ENCODE data around the gene UTF1. TPM values are rescaled to one million over a fixed set of nuclear protein-coding genes. Genes with fewer than 3 reads are reported as not detected.
A peak's percentile ranks its signal among the peaks of the same experiment; 100 is the strongest.
"Not testable (repeated sequence)": the region's sequence is repeated elsewhere in the genome, so short reads cannot be mapped to it uniquely, and the experiment has no call there.

The UTF1 gene
- total RNA-seq, 1 experiment from 2014 or later = not detected

- DNase-seq (ENCODE audit: low spot score) = no peak
Measured at GRCh38 chr10:133227256-133227655, 2.8 kb upstream of the UTF1 start.

GRCh38 chr10:133229265-133230043 lies 563 bp upstream of the UTF1 start:
- DNase-seq (ENCODE audit: low spot score) = no peak

- no peak for DNase-seq (ENCODE audit: low spot score)
Measured at GRCh38 chr10:133230387-133231195, 574 bp downstream of the UTF1 start.

GRCh38 chr10:133231244-133231945 lies 1.4 kb downstream of the UTF1 start:
- DNase-seq (ENCODE audit: low spot score) = no peak

GRCh38 chr10:133231946-133232574 lies 2.0 kb downstream of the UTF1 start:
- no peak for DNase-seq (ENCODE audit: low spot score)

- DNase-seq (ENCODE audit: low spot score) = not testable (repeated sequence)
Measured at GRCh38 chr10:133234796-133235195, 4.8 kb downstream of the UTF1 start.

- DNase-seq (ENCODE audit: low spot score) = no peak
Measured at GRCh38 chr10:133235265-133235855, 5.3 kb downstream of the UTF1 start.

- DNase-seq (ENCODE audit: low spot score) = no peak
Measured at GRCh38 chr10:133235932-133236331, 5.9 kb downstream of the UTF1 start.

GRCh38 chr10:133236401-133237240 lies 6.6 kb downstream of the UTF1 start:
- DNase-seq (ENCODE audit: low spot score) = no peak

GRCh38 chr10:133237241-133237587 lies 7.2 kb downstream of the UTF1 start:
- no peak for DNase-seq (ENCODE audit: low spot score)

- no peak for DNase-seq (ENCODE audit: low spot score)
Measured at GRCh38 chr10:133237588-133238465, 7.8 kb downstream of the UTF1 start, which contains the start of gene VENTX. VENTX (plus strand) TSS chr10:133237855; CDS start chr10:133237915, 60 bp downstream.

GRCh38 chr10:133238466-133238804 lies 8.4 kb downstream of the UTF1 start:
- DNase-seq (ENCODE audit: low spot score) = no peak

GRCh38 chr10:133239990-133240389 lies 10.0 kb downstream of the UTF1 start:
- no peak for DNase-seq (ENCODE audit: low spot score)

- no peak for DNase-seq (ENCODE audit: low spot score)
Measured at GRCh38 chr10:133241501-133242205, 11.6 kb downstream of the UTF1 start.

- peak; percentile 36 for DNase-seq (ENCODE audit: low spot score)
Measured at GRCh38 chr10:133242611-133243356, 12.8 kb downstream of the UTF1 start.

- DNase-seq (ENCODE audit: low spot score) = no peak
Measured at GRCh38 chr10:133243593-133243992, 13.6 kb downstream of the UTF1 start.

- no peak for DNase-seq (ENCODE audit: low spot score)
Measured at GRCh38 chr10:133245439-133246235, 15.6 kb downstream of the UTF1 start.

Data from H4 (cell line).